Measurements from ENCODE around the gene GRM8. TPM values are rescaled to one million over a fixed set of nuclear protein-coding genes. Genes with fewer than 3 reads are reported as not detected.

The GRM8 gene
- total RNA-seq, 6 donors from 2014 or later, result 0.49 to 6.5 (median 1.8) TPM; not detected in 3

- H3K9me3 ChIP-seq, result no peaks in the 10 kb centered on the region
- no peak for TF ChIP-seq POLR2AphosphoS5 (IDR thresholded peaks at IDR 0.05)
- TF ChIP-seq POLR2A (IDR thresholded peaks at IDR 0.05), result no peak
- ATAC-seq (ENCODE audit: low FRiP score in 2 of 2) (no peak), DNase-seq (no peak)
- H3K27me3 ChIP-seq, result no peaks in the 10 kb centered on the region
- 87 to 89% methylated on average over 4 of the region's 4 CpGs for WGBS, 2 donors
- no peak overlapping the region for H3K27ac ChIP-seq
- H3K4me3 ChIP-seq, result no peak overlapping the region
- H3K36me3 ChIP-seq, result no peaks in the 10 kb centered on the region
- no peaks in the 10 kb centered on the region for H3K4me1 ChIP-seq
Measured at GRCh38 chr7:126419047-126419446, 833.7 kb downstream of the GRM8 start.

- Histone ChIP-seq H3K27ac (no peak overlapping the region), H3K9me3 (no peaks in the 10 kb centered on the region), H3K4me1 (no peaks in the 10 kb centered on the region), H3K36me3 (no peaks in the 10 kb centered on the region), H3K4me3 (no peak overlapping the region), H3K27me3 (no peaks in the 10 kb centered on the region)
- TF ChIP-seq POLR2A (IDR thresholded peaks at IDR 0.05) (no peak), CTCF (IDR thresholded peaks at IDR 0.05) (no peak), EP300 (IDR thresholded peaks at IDR 0.05) (no peak), POLR2AphosphoS5 (IDR thresholded peaks at IDR 0.05) (no peak)
- ATAC-seq (ENCODE audit: low FRiP score in 2 of 2) (no peak), DNase-seq (no peak)
- 67 to 74% methylated on average over 3 of the region's 3 CpGs for WGBS, 2 donors
Measured at GRCh38 chr7:126411821-126412383, 840.8 kb downstream of the GRM8 start.

- H3K4me3 ChIP-seq, result no peak overlapping the region
- no peaks in the 10 kb centered on the region for H3K36me3 ChIP-seq
- no peaks in the 10 kb centered on the region for H3K4me1 ChIP-seq
- DNase-seq (no peak), ATAC-seq (ENCODE audit: low FRiP score in 2 of 2) (no peak)
- H3K27ac ChIP-seq, result no peak overlapping the region
- H3K27me3 ChIP-seq, result no peaks in the 10 kb centered on the region
- 65 to 71% methylated on average over 3 of the region's 3 CpGs for WGBS, 2 donors
- TF ChIP-seq POLR2AphosphoS5 (IDR thresholded peaks at IDR 0.05) (no peak), EP300 (IDR thresholded peaks at IDR 0.05) (no peak), POLR2A (IDR thresholded peaks at IDR 0.05) (no peak), CTCF (IDR thresholded peaks at IDR 0.05) (no peak)
- H3K9me3 ChIP-seq, result no peaks in the 10 kb centered on the region
Measured at GRCh38 chr7:126411032-126411820, 841.5 kb downstream of the GRM8 start.

GRCh38 chr7:126403040-126403439 is 849.7 kb downstream of the GRM8 start:
- H3K27ac ChIP-seq, result no peak overlapping the region
- no peaks in the 10 kb centered on the region for H3K4me1 ChIP-seq
- no peaks in the 10 kb centered on the region for H3K36me3 ChIP-seq
- no peak for DNase-seq
- TF ChIP-seq EP300 (IDR thresholded peaks at IDR 0.05) (no peak), POLR2AphosphoS5 (IDR thresholded peaks at IDR 0.05) (no peak), CTCF (IDR thresholded peaks at IDR 0.05) (no peak), POLR2A (IDR thresholded peaks at IDR 0.05) (no peak)
- no peaks in the 10 kb centered on the region for H3K9me3 ChIP-seq
- H3K4me3 ChIP-seq, result no peak overlapping the region
- no peak for ATAC-seq (ENCODE audit: low FRiP score in 2 of 2)
- no peaks in the 10 kb centered on the region for H3K27me3 ChIP-seq
- 92 to 93% methylated on average over 1 of the region's 1 CpG for WGBS, 2 donors

- H3K9me3 ChIP-seq, result no peaks in the 10 kb centered on the region
- H3K27me3 ChIP-seq, result no peaks in the 10 kb centered on the region
- no peaks in the 10 kb centered on the region for H3K4me1 ChIP-seq
- DNase-seq (no peak), ATAC-seq (ENCODE audit: low FRiP score in 2 of 2) (no peak)
- no peak for TF ChIP-seq EP300 (IDR thresholded peaks at IDR 0.05)
- no peak for TF ChIP-seq POLR2A (IDR thresholded peaks at IDR 0.05)
- no peak for TF ChIP-seq CTCF (IDR thresholded peaks at IDR 0.05)
- TF ChIP-seq POLR2AphosphoS5 (IDR thresholded peaks at IDR 0.05), result no peak
- H3K36me3 ChIP-seq, result no peaks in the 10 kb centered on the region
- H3K27ac ChIP-seq, result no peak overlapping the region
- H3K4me3 ChIP-seq, result no peak overlapping the region
Measured at GRCh38 chr7:126401918-126402317, 850.8 kb downstream of the GRM8 start.

Data from upper lobe of left lung (tissue), 6 donors.